Left lung (tissue), 10 donors: Measurements from ENCODE around the gene LRRK1. TPM values are rescaled to one million over a fixed set of nuclear protein-coding genes. Genes with fewer than 3 reads are reported as not detected.

Source experiments
- ATAC-seq: fragments of 200-7000 bp; cut with Tn5 transposase; one replicate; pipeline ENCODE4 v1.9.1; 2020; ENCODE audit warnings: moderate library complexity
- DNase-seq, 4 donors: peaks; one replicate each; pipeline ENCODE4 v3.0.0-alpha.2; 2013 to 2020
- H3K27ac ChIP-seq, 2 donors: fragments of 200-600 bp; sonication (generic) in 1 of 2; one replicate each; pipeline versions ENCODE4 v1.5.0 to v1.8.0; 2020 to 2021
- H3K27me3 ChIP-seq, 2 donors: fragments of 200-600 bp; sonication (generic) in 1 of 2; one replicate each; pipeline versions ENCODE4 v1.5.0 to v1.8.0; 2020 to 2021
- H3K36me3 ChIP-seq, 2 donors: fragments of 200-600 bp; sonication (generic) in 1 of 2; one replicate each; pipeline versions ENCODE4 v1.5.0 to v1.8.0; 2020 to 2021
- H3K4me1 ChIP-seq, 2 donors: fragments of 200-600 bp; one replicate each; pipeline ENCODE4 v1.8.0; 2021
- H3K4me3 ChIP-seq, 2 donors: fragments of 200-600 bp; sonication (generic) in 1 of 2; one replicate each; pipeline versions ENCODE4 v1.5.0 to v1.8.0; 2020 to 2021; ENCODE audit warnings: mild to moderate bottlenecking in 1 of 2
- H3K9me3 ChIP-seq, 2 donors: fragments of 200-600 bp; sonication (generic) in 1 of 2; one replicate each; pipeline versions ENCODE4 v1.5.0 to v1.8.0; 2020 to 2021
- CTCF ChIP-seq, 2 donors: fragments of 200-600 bp; sonication (generic) in 1 of 2; IDR thresholded peaks; one replicate each; pipeline versions ENCODE4 v1.5.0 to v1.8.0; 2021; ENCODE audit warnings: antibody characterized with exemption in 2 of 2
- intact Hi-C, 2 donors: fragments of 100-400 bp; cut with DNase I; formaldehyde crosslinking; loops; one replicate each; pipeline versions ENCODE4 v1.11.2 to v1.14.2; 2022
- polyA plus RNA-seq, 6 donors: library from polyadenylated mRNA; unstranded; fragments of 120-200 nt; gene quantifications; one replicate each; pipeline ENCODE4 v1.2.1, GENCODE V29; 2013; ENCODE audit not compliant: insufficient read length in 6 of 6
- total RNA-seq, 2 donors: library from RNA; stranded (reverse); fragmentation: NEBNext Ultra II Directional; extraction: Animal tissue kit (Norgen Biotek cat#: 25700); gene quantifications; one replicate each; pipeline ENCODE4 v1.2.1, GENCODE V29; 2021
- donor health status: DM: no; HTN: yes; CAD: no.
- donor health status: DM: no; HTN: no; CAD: no.

LRRK1 gene
- total and polyA plus RNA-seq, 8 donors = 1.9 to 24.2 (median 3.0) TPM

DNA sequence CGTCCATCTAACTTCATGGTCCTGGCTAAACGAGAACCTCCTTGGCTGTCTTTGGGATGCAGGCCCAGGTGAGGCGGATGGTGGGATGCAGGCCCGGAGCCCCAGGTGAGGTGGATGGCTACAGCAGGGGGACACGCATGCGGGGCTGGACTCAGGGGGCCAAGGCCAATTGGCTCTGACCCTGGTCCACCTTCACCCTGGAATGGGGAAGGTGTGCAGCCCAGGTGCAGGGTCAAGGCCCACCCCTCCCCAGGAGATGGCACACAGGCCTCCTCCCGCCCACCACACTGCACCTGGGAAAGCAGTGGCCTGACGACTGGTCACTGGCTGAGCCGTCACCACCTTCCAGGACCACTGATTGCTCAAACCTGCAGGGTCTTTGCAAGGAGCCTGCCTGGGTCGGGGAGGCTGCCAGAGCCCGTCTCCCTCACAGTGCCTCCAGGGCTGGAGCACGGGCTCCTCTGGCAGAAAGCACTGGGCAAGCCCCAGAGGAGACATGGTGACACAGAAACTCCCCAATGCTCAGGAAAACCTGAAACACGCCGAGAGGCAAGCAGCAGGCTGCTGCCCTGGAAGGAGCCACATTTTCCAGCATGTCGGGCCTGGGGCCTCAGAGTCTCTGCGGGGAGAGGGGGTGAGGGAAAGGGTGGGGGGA is 159.6 kb downstream of the LRRK1 start:
- no peak overlapping the region for H3K4me3 ChIP-seq
- H3K27me3 ChIP-seq = no peaks in the 10 kb centered on the region
- DNase-seq = no peak
- no peaks in the 10 kb centered on the region for H3K9me3 ChIP-seq
- H3K27ac ChIP-seq = no peak overlapping the region
- no peaks in the 10 kb centered on the region for H3K36me3 ChIP-seq
- no peak for ATAC-seq
- no peak for TF ChIP-seq CTCF (IDR thresholded peaks at IDR 0.05)
- intact Hi-C loops = no loop called here
- no peaks in the 10 kb centered on the region for H3K4me1 ChIP-seq

DNA sequence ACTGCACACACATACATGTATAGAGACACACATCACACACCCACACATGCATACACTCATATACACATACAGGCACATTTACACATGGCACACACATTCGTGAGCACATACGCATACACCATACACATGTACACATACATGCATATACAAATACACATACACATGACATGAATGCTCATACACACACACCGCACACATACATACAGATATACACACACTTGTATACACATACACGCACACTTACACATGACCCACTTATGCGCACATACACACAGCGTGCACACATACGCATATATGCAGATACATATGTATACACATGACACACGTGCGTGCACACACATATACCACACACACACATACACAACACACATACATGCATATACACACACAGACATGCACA is 162.7 kb downstream of the LRRK1 start:
- H3K4me3 ChIP-seq = no peak overlapping the region
- H3K27me3 ChIP-seq = no peaks in the 10 kb centered on the region
- H3K27ac ChIP-seq = no peak overlapping the region
- ATAC-seq (no peak), DNase-seq (no peak)
- intact Hi-C loops = loop anchor here (10.0 kb wide), 2 partner anchors 57 to 173 kb away; partner anchors contain the start of gene CHSY1 (in 1 of the 2)
- H3K4me1 ChIP-seq = no peaks in the 10 kb centered on the region
- TF ChIP-seq CTCF (IDR thresholded peaks at IDR 0.05) = no peak
- H3K9me3 ChIP-seq = no peaks in the 10 kb centered on the region
- no peaks in the 10 kb centered on the region for H3K36me3 ChIP-seq

GRCh38 chr15:101083336-101084045 is 164.3 kb downstream of the LRRK1 start:
- intact Hi-C loops = loop anchor here (10.0 kb wide), 2 partner anchors 59 to 171 kb away; partner anchors contain the start of gene CHSY1 (in 1 of the 2)
- no peaks in the 10 kb centered on the region for H3K36me3 ChIP-seq
- H3K27me3 ChIP-seq = no peaks in the 10 kb centered on the region
- H3K4me1 ChIP-seq = peaks cover 0 to 4% of the 10 kb centered on the region in 2 donors
- ATAC-seq (no peak), DNase-seq (no peak)
- TF ChIP-seq CTCF (IDR thresholded peaks at IDR 0.05) = no peak
- no peaks in the 10 kb centered on the region for H3K9me3 ChIP-seq
- no peak overlapping the region for H3K4me3 ChIP-seq
- no peak overlapping the region for H3K27ac ChIP-seq

DNA sequence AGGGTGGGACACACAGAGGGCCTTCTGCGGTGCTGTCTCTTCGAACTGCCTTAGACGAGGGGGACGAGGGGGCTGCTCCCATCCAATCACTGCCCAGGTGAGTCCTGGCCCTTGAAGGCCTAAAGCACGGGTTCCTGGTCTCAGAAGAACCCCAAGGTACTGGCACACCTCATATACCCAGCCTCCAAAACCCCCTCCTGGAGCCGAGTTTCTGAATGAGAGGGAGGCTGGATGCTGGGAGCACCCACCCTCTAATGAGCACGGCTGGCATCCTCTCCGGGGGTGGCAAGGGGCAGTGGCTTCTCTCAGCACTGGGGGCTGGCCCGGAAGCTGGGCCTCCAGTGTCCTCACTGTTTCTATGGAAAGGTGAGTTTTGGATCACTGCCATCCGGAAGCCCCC is 165.6 kb downstream of the LRRK1 start:
- Histone ChIP-seq H3K27ac (no peak overlapping the region), H3K4me1 (peaks cover 6 to 16% of the 10 kb centered on the region in 2 donors), H3K27me3 (no peaks in the 10 kb centered on the region), H3K4me3 (no peak overlapping the region), H3K9me3 (no peaks in the 10 kb centered on the region), H3K36me3 (no peaks in the 10 kb centered on the region)
- no peak for DNase-seq
- no peak for TF ChIP-seq CTCF (IDR thresholded peaks at IDR 0.05)
- ATAC-seq = no peak
- intact Hi-C loops = loop anchor here (5.0 to 10.0 kb wide), 3 partner anchors 60 to 172 kb away; partner anchors contain the start of gene CHSY1 (in 1 of the 2)

- H3K9me3 ChIP-seq = no peaks in the 10 kb centered on the region
- H3K4me3 ChIP-seq = no peak overlapping the region
- ATAC-seq (no peak), DNase-seq (no peak)
- intact Hi-C loops = loop anchor here (5.0 to 10.0 kb wide), 3 partner anchors 61 to 172 kb away; partner anchors contain the start of gene CHSY1 (in 1 of the 2)
- TF ChIP-seq CTCF (IDR thresholded peaks at IDR 0.05) = no peak
- no peak overlapping the region for H3K27ac ChIP-seq
- peaks cover 10 to 17% of the 10 kb centered on the region in 2 donors for H3K4me1 ChIP-seq
- H3K27me3 ChIP-seq = no peaks in the 10 kb centered on the region
- no peaks in the 10 kb centered on the region for H3K36me3 ChIP-seq
These were observed 166.1 kb downstream of the LRRK1 start for GRCh38 chr15:101085311-101085700.
